ENCODE measurements around the gene APOD.

Gene APOD

DNA sequence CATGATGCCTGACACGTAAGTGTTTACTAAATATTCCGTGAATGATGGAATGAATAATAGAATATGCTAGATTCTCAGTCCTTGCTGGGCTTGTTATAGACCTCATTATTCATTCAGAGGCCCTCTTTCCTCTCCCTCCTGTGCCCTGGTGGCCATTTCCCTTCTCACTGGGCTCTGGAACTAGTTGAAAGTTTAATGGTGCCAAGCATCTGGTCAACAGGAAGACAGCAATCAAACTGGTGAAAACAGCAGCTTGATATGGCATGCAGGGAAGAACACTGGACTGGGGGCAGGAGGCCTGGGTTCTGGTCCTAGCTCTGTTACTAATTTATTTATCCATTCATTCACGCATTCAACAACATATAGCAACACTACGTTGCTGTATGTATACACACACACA, 3.7 kb upstream of the APOD start:
- DNase-seq (ENCODE audit: low read depth) = no peak

- DNase-seq (ENCODE audit: low read depth) = no peak
Observed at GRCh38 chr3:195584543-195584870, 767 bp upstream of the APOD start.

DNA sequence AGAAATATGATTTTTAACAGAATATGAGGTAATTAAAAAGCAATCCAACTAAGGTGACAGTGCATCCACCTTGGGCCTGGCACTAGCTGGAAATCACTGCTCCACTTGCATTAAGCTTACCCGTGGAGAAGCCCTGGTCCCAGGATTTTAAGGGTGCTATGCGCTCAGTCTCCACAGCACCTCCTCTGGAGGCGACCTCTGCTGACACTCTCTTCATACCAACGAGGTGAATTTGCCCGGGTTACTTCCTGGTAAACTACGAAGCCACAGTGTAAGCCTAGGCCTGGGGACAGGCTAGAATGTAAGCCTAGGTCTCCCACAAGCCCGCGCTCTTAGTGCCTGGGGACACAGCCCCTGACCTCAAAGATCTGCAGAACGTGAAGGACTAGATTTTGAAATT, 793 bp downstream of the APOD start:
- no peak for DNase-seq (ENCODE audit: low read depth)

DNA sequence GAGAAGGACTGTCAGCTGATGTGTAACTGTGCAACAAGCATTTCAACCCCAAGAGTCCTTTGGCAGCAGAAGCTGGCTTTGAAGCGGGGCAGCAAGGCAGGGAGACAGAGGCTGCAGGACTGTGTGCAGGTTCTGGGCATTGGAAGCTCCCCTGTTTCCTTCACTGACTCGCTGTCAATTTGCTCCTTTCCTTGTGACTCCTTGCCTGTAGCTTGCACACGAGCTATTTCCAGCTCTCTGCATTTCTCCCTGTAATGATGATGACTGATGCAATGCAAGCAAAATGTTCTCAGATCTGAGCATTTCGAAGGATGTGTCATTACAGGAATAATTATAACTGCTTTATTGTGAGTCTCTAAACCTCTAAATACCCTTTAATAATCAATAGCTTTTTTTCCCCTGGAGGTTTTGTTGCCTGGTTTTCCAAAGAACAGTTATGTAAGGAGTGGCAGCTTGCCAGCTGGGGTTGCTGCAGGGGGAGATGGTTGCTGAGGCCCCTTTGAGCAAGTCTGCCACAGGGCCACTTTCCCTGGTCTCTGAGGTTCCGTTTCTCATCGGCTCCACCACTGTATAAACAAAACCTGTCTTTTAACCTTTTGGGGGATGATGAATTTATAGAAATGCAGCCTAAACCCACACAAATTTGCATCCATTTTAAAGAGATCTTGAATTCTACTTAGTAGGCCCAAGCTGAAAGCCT, 2.8 kb downstream of the APOD start:
- DNase-seq (ENCODE audit: low read depth) = no peak

GRCh38 chr3:195579281-195579680, 4.5 kb downstream of the APOD start:
- no peak for DNase-seq (ENCODE audit: low read depth)

GRCh38 chr3:195578565-195578964, 5.2 kb downstream of the APOD start:
- DNase-seq (ENCODE audit: low read depth) = no peak

DNA sequence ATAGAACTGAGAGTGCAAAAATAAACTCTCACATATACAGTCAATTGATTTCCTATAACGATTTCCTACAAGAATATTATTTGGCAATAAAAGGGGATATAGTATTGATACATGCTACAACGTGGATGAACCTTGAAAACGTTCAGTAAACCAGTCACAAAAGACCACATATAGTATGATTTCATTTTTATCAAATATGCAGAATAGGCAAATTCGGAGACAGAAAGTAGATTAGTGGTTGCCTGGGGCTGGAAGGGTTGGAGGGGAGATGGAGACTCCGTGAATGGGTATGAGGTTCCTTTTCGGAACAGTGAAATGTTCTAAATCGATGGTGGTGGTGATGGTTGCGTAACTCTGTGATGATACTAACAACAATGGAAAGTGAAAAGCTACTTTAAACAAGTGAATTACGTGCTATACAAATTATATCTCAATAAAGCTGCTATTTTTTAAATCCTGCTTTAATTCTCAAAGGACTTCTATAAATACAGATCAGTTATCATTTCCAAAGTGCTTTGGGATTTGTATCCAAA, 6.0 kb downstream of the APOD start:
- DNase-seq (ENCODE audit: low read depth) = no peak

- DNase-seq (ENCODE audit: low read depth) = no peak
Observed at GRCh38 chr3:195574497-195575304, 9.0 kb downstream of the APOD start.

DNA sequence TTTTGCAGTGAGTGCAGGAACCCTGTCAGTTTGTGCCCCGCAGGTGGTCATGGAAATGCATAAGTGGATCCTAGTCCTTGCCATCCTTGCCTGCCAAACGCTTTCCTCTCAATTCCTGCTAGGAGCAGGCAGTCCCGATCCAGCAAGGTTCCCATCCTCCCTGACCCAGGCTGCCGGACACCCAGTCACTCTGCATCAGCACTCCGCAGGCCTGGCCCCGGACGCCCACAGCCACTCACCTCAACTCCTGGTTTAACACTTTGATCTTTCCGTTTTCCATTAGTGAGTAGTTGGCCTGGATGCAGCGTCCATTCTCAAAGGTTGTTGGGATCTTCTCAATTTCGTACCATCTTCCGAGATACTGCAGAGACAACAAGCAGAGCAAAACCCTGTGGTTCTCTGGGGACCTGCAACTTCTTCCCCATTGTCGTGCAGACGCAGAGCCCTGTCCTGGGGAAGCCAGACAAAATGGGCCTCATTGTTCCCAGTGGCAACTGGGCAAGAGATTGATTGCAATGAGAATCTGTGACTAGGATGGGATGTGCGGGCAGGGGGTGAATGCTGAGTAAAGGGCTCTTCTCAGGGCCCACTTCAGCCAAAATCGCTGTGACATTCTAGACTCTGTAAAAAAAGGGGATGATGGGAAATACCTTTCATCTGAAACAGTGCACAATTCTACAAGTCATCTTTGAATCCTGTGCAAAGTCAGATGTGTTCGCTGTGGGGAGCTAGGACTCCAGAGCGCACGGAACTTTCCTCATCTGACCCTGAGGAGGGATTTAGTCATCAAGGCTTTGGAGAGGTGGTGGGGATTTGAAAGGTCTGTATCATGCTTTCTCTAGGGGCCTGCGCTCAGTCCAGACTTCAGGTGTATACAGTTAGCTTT, 9.9 kb downstream of the APOD start:
- no peak for DNase-seq (ENCODE audit: low read depth)

DNA sequence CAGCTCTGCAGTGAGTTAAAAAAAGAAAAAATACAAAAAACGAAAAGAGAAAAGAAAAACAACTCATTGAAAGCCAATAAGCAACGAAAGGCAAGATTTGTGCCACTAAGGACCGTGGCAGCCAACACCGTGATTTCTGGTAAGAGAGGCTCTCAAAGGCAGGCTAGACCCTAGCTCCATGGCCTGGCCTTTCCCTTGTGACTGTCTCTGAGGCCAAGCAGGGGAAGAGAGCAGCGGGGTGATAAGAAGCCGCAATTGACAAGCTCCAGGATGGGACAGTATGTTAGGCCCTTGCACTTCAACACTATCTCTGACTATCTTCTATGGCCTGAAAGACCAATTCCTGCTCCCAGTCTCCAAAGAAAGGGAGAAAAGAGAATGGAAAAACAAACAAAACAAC, 12.4 kb downstream of the APOD start:
- DNase-seq (ENCODE audit: low read depth) = no peak

- no peak for DNase-seq (ENCODE audit: low read depth)
Observed at GRCh38 chr3:195570912-195571311, 12.8 kb downstream of the APOD start.

DNA sequence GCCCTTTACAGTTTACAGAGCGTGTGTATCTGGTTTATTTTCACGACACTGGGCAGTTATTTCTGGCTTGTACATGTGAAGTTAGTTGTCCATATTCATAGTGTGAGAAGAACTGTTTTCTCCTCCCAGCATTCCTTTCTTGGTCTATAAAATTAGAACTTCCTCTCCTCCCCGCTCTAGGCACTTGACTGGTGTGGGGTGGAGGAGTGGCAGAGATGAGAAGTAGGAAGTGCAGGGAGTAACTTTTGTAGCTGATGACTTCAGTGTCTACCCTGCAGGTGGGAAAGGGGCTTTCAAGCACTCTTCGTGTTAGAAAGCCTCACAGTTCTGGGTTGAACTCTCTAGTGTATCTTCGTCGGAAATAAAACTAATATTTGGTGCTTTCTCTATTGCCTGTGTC, 13.4 kb downstream of the APOD start:
- DNase-seq (ENCODE audit: low read depth) = no peak

DNA sequence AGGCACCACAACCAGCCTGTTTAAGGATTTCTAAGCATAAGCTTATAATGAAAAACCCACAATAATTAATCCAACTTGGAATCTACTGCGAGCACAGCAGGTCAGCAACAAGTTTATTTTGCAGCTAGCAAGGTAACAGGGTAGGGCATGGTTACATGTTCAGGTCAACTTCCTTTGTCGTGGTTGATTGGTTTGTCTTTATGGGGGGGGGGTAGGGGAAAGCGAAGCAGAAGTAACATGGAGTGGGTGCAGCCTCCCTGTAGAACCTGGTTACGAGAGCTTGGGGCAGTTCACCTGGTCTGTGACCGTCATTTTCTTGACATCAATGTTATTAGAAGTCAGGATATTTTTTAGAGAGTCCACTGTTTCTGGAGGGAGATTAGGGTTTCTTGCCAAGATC, 15.1 kb downstream of the APOD start:
- DNase-seq (ENCODE audit: low read depth) = no peak

DNA sequence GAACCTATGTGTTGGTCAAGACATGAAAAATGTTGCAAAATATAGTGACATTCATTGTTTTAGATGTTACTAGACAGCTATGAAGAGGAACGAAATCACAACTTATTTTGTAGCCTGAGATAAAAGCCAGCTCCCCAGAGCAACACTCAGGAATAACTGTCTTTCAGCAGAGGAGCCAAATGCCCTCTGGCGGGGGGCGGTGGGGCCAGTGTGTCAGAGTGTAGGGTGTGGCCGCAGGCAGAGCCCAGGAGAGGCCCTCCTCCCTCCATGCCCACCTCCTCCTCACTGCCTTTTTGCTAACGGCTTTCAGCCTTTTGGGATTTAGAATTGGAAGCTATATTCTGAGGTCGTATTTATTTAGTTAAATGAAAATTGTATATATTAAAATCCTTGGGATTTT, 16.9 kb downstream of the APOD start:
- DNase-seq (ENCODE audit: low read depth) = no peak

GRCh38 chr3:195565716-195566115, 18.0 kb downstream of the APOD start:
- no peak for DNase-seq (ENCODE audit: low read depth)

DNA sequence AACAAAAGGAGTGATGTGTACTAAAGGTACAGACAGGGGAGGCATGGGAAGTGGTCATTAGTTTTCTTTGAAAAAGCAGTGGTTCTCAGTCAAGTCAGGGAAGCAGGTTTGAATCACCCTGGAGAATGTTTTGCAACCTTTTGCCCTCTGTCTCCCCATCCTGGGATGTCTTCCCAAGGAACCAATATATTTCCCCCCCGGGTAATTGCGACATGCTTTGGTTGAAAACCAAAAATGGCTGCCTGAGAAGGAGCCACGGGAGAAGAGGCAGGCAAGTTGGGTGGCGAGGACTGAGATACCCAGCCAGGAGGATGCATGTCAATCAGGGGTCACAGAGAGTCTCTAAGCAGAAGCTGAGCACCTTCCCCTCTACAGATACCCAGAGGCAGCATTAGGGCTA, 20.4 kb downstream of the APOD start:
- DNase-seq (ENCODE audit: low read depth) = no peak

DNA sequence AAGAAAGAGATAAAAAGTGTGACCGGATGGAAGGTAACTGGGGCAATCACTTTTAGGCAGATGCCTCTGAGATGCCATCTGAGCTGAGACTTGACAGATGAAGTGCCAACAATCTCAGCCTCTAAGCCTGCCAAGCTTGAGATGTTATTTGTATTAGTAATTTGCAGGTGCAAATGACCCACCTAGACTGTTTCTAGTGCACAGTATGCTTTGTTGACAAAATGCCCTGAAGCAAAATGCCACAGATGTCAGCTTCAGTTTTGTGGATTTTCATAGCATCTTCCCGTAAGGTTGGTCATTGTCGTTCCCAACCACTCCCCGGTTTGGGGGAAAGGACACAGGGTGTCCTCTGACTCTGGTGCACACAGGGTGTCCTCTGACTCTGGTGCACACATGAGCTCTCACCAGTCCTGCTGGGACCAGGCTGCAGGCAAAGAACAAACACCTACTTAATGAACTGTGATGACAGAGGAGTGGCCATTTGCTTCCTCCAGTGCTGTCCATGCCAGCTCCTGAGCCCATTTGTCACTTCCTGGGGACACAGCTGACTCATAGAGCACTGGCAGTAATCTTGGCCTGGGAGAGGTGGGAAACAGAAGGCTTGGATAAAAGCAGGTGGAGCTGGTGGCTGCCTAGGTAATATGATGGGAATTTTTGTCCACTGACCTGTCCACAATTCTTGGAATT, 23.9 kb downstream of the APOD start:
- no peak for DNase-seq (ENCODE audit: low read depth)

DNA sequence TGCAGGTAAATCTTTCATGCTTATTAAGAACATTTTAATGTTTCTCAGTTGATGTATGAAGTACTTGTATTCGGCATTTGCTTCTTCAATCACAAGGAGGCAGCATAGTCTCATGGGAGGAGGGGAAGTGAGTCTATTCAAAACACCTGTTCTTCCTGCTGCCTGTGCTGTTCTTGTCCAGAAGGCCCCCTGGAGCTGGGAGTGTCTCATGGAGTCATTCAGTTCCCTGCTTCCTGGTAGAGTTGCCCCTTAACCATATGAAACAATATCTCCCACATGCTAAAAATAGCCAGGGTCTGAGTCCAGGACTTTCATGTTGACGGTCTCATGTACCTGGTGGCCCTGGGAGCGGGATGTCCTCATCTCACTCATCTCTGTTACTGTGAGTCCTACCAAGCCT, 25.1 kb downstream of the APOD start:
- no peak for DNase-seq (ENCODE audit: low read depth)

GRCh38 chr3:195557322-195557721, 26.4 kb downstream of the APOD start:
- no peak for DNase-seq (ENCODE audit: low read depth)

DNA sequence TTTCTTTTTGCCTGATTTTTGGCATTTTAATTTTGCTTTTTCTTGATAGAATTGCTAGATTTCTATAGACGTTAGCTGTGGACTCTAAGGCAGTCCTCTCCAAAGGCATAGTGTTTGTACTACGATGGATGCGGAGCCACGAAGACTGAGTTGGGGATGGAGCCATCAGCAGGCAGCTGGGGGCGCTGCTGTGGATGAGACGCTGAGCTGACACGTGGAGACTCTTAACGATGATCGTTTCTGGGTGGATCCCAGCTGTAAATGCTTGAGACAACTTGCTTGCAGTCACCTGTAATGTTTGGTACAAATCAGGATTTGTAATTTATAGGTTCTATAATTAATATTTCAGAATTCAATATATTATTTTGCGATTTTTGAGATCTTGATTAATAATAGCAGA, 27.4 kb downstream of the APOD start:
- no peak for DNase-seq (ENCODE audit: low read depth)

DNA sequence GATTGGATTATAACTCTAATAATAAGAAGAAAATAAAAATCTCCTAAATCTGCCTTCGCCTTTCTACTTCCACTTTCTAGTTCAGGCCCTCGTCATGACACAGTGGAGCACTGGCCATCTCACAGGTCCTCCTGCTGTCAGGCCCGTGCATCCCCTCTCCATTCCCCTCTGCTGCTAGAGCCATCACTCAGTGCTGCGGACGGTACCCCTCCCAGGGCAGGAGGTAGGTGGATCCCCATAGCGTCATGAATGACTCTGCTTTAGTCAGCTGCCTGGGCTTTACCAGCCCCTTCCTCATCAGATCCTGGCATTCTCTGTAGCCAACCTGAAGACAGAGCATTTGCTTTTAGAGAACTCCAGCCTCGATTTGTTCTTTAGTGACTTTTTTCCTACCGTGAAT, 28.6 kb downstream of the APOD start:
- no peak for DNase-seq (ENCODE audit: low read depth)

GRCh38 chr3:195554458-195554857, 29.3 kb downstream of the APOD start:
- no peak for DNase-seq (ENCODE audit: low read depth)

All from stimulated activated CD8-positive, alpha-beta memory T cell treated with anti-CD3 and anti-CD28 coated beads, Interleukin-15, amount 100 ng/mL, for 1 hour (primary cell).